ENCODE data around the gene PLCG1. TPM values are rescaled to one million over a fixed set of nuclear protein-coding genes. Genes with fewer than 3 reads are reported as not detected.

PLCG1 gene
- total RNA-seq: 10 to 100 TPM in 5 of 6 experiments, 1 to 10 TPM in 1; 9.5 to 22.6 (median 16.6) TPM
- long read RNA-seq: 0 reads

GRCh38 chr20:41136680-41137613, at the start of gene PLCG1:
PLCG1 (plus strand) TSS chr20:41137543; CDS start chr20:41137642, 99 bp downstream.
- intact Hi-C loops (cut with DNase I): no loop called here
- no peaks in the 10 kb centered on the region for H3K9me3 ChIP-seq
- 0% methylated on average over 2 of the region's 121 CpGs for WGBS (ENCODE audit: insufficient coverage, low coverage, low lambda C conversion rate, missing lambda C conversion rate)
- no peaks in the 10 kb centered on the region for H3K36me3 ChIP-seq
- peaks cover 0 to 14% (median 0%) of the 10 kb centered on the region in 4 donors for H3K4me1 ChIP-seq
- DNase-seq: peak; percentile 91 to 93 (median 92)
- H3K27me3 ChIP-seq: no peaks in the 10 kb centered on the region
- peak within 1 kb of the TSS; percentile 80 to 90 (median 90) for H3K4me3 ChIP-seq
- H3K27ac ChIP-seq: peak within 1 kb of the TSS; percentile 69 to 90 (median 83)
- TF ChIP-seq POLR2A (IDR thresholded peaks at IDR 0.05) (peak; percentile 66), CTCF (IDR thresholded peaks at IDR 0.05) (no peak)
- ATAC-seq: peak; percentile 87 to 92 (median 89)

DNA sequence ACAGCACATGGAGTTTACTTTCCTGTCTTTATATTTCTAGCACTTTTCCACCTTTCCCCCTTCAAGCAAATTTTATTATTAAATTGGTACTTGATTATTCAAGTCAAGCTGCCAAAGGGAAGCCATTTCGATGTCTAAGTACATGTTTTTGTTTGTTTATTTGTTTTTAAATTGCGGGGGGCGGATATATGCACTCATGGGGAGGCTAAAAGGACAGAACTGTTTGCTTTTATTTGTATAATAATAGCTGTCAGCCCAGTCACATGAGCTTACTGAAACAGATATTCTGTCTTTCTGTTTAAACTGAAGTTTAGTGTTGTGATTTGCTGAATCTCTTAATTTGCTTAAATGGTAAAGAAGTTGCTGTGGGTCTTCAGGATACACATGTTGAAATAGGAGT, 49.6 kb upstream of the PLCG1 start:
- WGBS (ENCODE audit: insufficient coverage, low coverage, low lambda C conversion rate, missing lambda C conversion rate): 92% methylated on average over 3 of the region's 3 CpGs
- H3K36me3 ChIP-seq: peaks cover 0 to 35% (median 12%) of the 10 kb centered on the region in 4 donors

GRCh38 chr20:41089555-41089954, 47.8 kb upstream of the PLCG1 start:
- Histone ChIP-seq H3K27me3 (no peaks in the 10 kb centered on the region), H3K36me3 (peaks cover 0 to 36% (median 16%) of the 10 kb centered on the region in 4 donors), H3K27ac (no peak overlapping the region), H3K9me3 (no peaks in the 10 kb centered on the region), H3K4me1 (no peaks in the 10 kb centered on the region), H3K4me3 (no peak overlapping the region)
- DNase-seq: no peak
- no peak for TF ChIP-seq POLR2A (IDR thresholded peaks at IDR 0.05)
- no peak for TF ChIP-seq CTCF (IDR thresholded peaks at IDR 0.05)
- intact Hi-C loops (cut with DNase I): no loop called here
- 92% methylated on average over 3 of the region's 3 CpGs for WGBS (ENCODE audit: insufficient coverage, low coverage, low lambda C conversion rate, missing lambda C conversion rate)
- ATAC-seq: no peak

More for the DNA sequence above, 49.6 kb upstream of the PLCG1 start:
- no peak for DNase-seq
- H3K4me3 ChIP-seq: no peak overlapping the region
- no peak for ATAC-seq
- no peak overlapping the region for H3K27ac ChIP-seq
- no peaks in the 10 kb centered on the region for H3K4me1 ChIP-seq
- H3K27me3 ChIP-seq: no peaks in the 10 kb centered on the region
- no peaks in the 10 kb centered on the region for H3K9me3 ChIP-seq
- intact Hi-C loops (cut with DNase I): no loop called here
- TF ChIP-seq CTCF (IDR thresholded peaks at IDR 0.05) (no peak), POLR2A (IDR thresholded peaks at IDR 0.05) (no peak)

DNA sequence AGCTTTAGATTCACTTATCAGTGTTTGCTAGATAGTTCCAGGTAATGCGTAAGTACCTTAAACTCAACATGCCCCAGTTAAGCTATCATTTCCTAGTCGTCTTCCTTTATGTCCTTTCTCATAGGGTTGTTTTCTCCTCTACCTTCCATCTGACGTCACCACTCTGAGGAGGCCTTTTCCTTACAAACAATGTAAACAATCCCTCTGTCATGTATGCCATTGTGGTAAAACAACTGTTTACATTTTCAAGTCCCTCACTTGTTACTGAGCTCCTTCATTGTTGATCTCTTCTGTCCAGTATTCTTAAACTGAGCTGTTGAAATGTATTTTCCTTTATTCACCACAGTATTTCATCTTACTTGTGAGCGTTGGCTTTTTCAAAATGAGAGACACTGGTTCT, 45.4 kb upstream of the PLCG1 start:
- DNase-seq (no peak), ATAC-seq (no peak)
- no peak for TF ChIP-seq CTCF (IDR thresholded peaks at IDR 0.05)
- no peak for TF ChIP-seq POLR2A (IDR thresholded peaks at IDR 0.05)
- Histone ChIP-seq H3K4me3 (no peak overlapping the region), H3K9me3 (no peaks in the 10 kb centered on the region), H3K36me3 (peaks cover 0 to 27% (median 12%) of the 10 kb centered on the region in 4 donors), H3K27ac (no peak overlapping the region), H3K4me1 (peaks cover 0 to 4% (median 0%) of the 10 kb centered on the region in 4 donors), H3K27me3 (no peaks in the 10 kb centered on the region)
- intact Hi-C loops (cut with DNase I): loop anchor here in 1 of 2 donors (10.0 kb wide), 1 partner anchor 97 kb away; no protein-coding TSS in a partner anchor
- WGBS (ENCODE audit: insufficient coverage, low coverage, low lambda C conversion rate, missing lambda C conversion rate): 87% methylated on average over 4 of the region's 4 CpGs
